H7 (cell line): Measurements from ENCODE around the gene GPATCH1. TPM values are rescaled to one million over a fixed set of nuclear protein-coding genes. Genes with fewer than 3 reads are reported as not detected.

Experiments used
- DNase-seq: peaks from one replicate; pipeline ENCODE4 v3.0.0; 2012
- H3K27me3 ChIP-seq: 2 replicates; pipeline ENCODE4 v1.6.0; 2011; ENCODE audit warnings: mild to moderate bottlenecking, low read length; ENCODE audit not compliant: control insufficient read depth, insufficient read depth
- H3K36me3 ChIP-seq: replicated peaks from 2 replicates; pipeline ENCODE4 v1.5.1; 2011; ENCODE audit warnings: low read length; ENCODE audit not compliant: control insufficient read depth, insufficient read depth
- H3K4me3 ChIP-seq: 2 replicates; pipeline ENCODE4 v1.5.1; 2011; ENCODE audit warnings: low read depth, mild to moderate bottlenecking, control low read depth, low read length, moderate library complexity; ENCODE audit not compliant: insufficient read depth
- total RNA-seq: library from RNA; depleted of rRNA; stranded (reverse); fragments of >200 nt; shearing (Covaris generic); gene quantifications from 2 replicates; pipeline ENCODE4 v1.2.3, GENCODE V29; 2014; rRNA removed

GPATCH1 gene
- total RNA-seq, 1 experiment from 2014 or later = 5.5 TPM

DNA sequence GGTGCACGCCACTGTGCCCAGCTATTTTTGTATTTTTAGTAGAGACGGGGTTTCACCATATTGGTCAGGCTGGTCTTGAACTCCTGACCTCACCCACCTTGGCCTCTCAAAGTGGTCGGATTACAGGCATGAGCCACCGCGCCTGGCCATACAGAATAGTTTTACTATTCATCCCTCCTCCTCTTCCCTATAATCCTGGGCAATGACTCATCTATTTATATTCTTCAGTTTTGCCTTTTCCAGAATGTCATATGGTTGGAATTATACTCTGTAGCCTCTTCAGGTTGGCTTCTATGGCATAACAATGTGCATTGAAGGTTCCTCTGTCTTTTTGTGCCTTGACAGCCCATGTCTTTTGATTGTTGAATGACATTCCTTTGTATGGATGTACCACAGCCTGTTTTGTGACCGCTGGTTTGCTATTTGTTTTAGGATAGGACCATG, 91.0 kb downstream of the GPATCH1 start:
- DNase-seq = no peak
- H3K4me3 ChIP-seq = no peak overlapping the region
- H3K36me3 ChIP-seq = no peaks in the 10 kb centered on the region
- H3K27me3 ChIP-seq = no peaks in the 10 kb centered on the region

DNA sequence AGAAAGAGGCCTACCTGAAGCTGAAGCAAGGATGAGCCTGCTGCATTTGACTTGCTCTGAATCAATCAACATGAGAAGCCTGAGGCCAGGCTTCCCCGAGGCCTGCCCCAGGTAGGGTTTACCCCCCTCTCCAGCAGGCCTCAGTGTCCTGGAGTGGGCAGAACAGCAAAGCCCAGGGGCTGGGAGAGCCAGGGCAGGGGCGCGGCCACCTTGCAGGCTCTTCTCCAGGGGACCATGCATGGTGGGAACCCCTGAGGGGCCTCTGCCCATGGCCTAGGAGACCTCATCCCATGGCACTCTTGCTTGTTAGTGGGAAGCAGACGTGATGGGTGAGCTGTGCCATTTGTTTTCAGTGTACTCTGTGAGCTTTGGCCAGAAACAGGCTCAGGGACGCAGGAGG, 93.2 kb downstream of the GPATCH1 start:
- Histone ChIP-seq H3K36me3 (no peaks in the 10 kb centered on the region), H3K4me3 (no peak overlapping the region), H3K27me3 (0 out of 2 replicates have a peak, but pooled peaks cover 2% of the 10 kb centered on the region)
- peak; percentile 40 for DNase-seq

DNA sequence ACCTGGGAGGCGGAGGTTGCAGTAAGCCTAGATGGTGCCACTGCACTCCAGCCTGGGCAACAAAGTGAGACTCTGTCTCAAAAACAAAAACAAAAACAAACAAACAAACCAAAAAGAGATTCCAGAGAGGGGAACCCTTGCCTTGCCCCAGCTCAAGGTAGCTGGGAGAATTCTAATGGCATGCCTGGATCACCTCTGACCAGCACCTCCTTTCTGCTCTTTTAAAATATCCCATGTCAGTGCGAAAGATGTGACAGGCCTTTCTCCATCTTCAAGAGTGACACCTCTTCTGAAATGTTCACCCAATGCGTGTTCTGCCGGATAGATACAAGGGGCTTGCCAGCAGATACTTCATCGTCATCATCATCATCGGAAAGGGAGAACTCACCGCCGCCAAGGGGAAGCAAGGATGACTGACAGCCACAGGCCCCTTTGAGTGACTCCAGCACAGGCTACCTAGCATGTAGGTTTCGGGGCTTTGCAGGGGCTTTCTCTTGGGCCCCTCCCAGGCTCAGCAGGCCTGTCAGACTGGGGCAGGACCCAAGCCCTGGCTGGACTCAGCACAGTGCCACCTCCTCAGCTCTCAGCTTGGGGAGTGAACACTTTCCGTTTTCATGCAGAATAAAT, 94.3 kb downstream of the GPATCH1 start:
- H3K4me3 ChIP-seq = no peak overlapping the region
- H3K36me3 ChIP-seq = no peaks in the 10 kb centered on the region
- H3K27me3 ChIP-seq = 0 out of 2 replicates have a peak, but pooled peaks cover 2% of the 10 kb centered on the region
- DNase-seq = peak; percentile 8

DNA sequence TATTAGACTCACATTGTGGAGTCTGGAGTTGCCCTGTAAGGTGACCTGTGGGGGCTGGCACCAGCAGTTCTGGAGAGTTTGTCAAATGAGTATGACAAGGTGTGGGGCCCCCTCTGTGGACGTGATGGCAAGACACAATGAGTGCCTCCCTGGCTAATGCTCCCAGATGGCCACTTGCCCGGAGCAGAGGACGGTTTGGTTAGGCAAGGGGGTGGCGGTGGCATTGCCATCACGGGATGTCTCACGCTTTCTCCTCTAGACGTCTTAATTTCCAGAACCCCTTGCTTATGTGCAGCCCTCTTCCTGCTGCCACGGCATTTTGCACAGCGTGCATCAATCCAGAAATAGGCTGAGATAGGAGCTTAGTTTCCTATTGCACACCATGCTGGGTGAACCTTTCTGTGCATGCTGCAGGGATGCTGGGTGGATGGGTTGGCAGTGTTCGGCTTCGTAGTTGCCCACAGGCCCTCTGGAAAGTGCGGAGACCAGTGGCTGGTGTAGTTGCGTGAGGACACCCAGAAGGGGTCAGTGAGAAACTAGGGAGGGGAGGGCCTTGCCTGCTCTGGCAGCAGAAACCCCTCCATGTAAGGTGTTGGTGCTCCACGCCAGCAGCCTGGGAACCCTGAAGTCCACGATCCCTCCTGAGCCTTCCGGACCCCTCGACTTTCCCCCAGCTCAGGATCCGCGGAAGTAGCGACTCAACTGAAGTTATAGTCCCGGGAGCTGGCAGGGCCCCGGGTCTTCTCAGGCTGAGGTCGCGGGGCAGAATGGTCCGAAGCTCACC, 95.1 kb downstream of the GPATCH1 start:
- peak; percentile 79 for DNase-seq
- Histone ChIP-seq H3K36me3 (no peaks in the 10 kb centered on the region), H3K4me3 (peak overlapping the region; percentile 89), H3K27me3 (0 out of 2 replicates have a peak, but pooled peaks cover 2% of the 10 kb centered on the region)

- Histone ChIP-seq H3K27me3 (0 out of 2 replicates have a peak, but pooled peaks cover 2% of the 10 kb centered on the region), H3K4me3 (peak overlapping the region; percentile 89), H3K36me3 (no peaks in the 10 kb centered on the region)
- DNase-seq = peak; percentile 99
Observed at GRCh38 chr19:33176670-33177416, 95.9 kb downstream of the GPATCH1 start.

GRCh38 chr19:33177417-33177979, 96.5 kb downstream of the GPATCH1 start:
- H3K36me3 ChIP-seq = no peaks in the 10 kb centered on the region
- H3K27me3 ChIP-seq = 0 out of 2 replicates have a peak, but pooled peaks cover 2% of the 10 kb centered on the region
- peak overlapping the region; percentile 85 for H3K4me3 ChIP-seq
- peak; percentile 72 for DNase-seq

Other genes with a start within 250 kb of the GPATCH1 start
- gene SLC7A9, start 211.4 kb upstream of the GPATCH1 start, total RNA-seq = not detected in 2 replicates
- gene CEP89, start 109.2 kb upstream of the GPATCH1 start, total RNA-seq = 15.7 and 18.6 TPM in 2 replicates
- gene FAAP24, start 108.9 kb upstream of the GPATCH1 start, total RNA-seq = 3.3 and 11.7 TPM in 2 replicates
- 26.6 and 27.0 TPM in 2 replicates for gene RHPN2, start 16.3 kb upstream of the GPATCH1 start, total RNA-seq
- gene WDR88, start 50.9 kb downstream of the GPATCH1 start, total RNA-seq = not detected in 2 replicates
- 54.8 and 57.7 TPM in 2 replicates for gene LRP3, start 113.1 kb downstream of the GPATCH1 start, total RNA-seq
- 2.4 and 3.0 TPM in 2 replicates for gene SLC7A10, start 144.7 kb downstream of the GPATCH1 start, total RNA-seq
- gene CEBPA, start 221.4 kb downstream of the GPATCH1 start, total RNA-seq = 3.2 and 4.8 TPM in 2 replicates